Activated effector memory CD4-positive, alpha-beta T cell treated with anti-CD3 and anti-CD28 coated beads, Interleukin-2, amount 50 U/mL, for 16 hours (primary cell): Measurements from ENCODE around the gene CTIF.
A peak's percentile ranks its signal among the peaks of the same experiment; 100 is the strongest.

Source experiments
- DNase-seq: peaks from one replicate; pipeline ENCODE4 v3.0.0-alpha.2; 2020

The CTIF gene

DNA sequence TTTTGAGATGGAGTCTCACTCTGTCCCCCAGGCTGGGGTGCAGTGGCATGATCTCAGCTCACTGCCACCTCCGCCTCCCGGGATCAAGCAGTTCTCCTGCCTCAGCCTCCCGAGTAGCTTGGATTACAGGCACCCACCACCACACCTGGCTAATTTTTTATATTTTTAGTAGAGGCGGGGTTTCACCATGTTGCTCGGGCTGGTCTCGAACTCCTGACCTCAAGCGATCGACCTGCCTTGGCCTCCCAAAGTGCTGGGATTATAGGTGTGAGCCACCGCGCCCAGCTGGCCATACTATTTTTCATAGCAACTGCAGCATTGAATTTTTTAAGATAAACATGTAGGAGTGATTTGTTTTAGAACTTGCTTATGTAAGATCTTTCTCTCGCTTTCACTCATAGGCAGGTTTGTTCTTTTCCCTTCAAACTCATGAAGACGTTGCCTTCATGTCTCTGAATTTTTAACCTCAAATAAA lies 273.2 kb downstream of the CTIF start:
- DNase-seq = peak; percentile 44

DNA sequence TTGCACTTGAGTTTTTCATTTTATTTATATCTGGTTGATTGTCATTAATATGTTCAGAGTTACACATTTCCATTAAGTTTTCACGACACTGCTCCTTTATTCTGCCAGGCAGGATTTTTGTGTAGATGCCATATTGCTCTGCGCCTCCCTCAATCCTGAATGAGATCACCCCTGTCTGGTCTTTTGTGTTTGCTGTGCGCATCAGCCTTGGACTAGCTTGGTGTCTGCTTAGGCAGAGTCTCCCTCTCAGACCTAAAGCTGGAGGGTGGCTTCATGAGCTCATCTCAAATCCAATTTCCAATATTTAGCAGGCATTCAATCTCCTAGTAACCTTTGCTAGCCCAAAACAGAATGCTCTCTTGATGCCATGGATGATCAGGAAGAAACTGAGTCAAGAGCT lies 274.5 kb downstream of the CTIF start:
- DNase-seq = peak; percentile 39

DNA sequence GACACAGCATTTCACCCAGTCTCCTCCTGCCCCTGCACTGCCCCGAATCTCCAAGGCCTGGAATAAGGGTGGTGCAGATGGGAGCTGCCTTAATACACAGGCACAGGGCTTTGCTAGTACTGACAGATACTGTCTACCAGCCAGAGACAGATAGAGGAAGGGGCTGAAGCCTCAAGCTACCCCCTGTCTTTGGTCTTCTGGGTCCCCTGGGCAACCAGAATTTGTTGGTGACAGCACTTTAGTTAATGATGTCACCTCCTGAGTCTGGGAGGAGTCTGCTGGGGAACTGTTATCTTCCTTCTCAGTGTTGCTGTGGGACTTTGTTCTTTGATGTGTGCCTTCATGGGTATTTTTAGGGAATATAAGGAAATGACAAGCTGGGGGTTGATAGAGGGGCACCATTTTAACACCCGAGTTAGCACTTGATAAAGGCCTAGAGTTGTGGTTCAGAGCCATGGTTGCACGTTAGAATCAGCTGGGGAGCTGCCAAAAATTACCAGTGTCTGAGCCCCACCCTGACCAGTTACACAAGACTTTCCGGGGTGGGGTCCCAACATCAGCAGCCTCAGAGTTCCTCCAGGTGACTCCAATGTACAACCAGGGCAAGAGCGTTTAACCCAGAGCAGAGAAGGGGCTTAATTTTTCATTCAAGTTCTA lies 275.1 kb downstream of the CTIF start:
- peak; percentile 75 for DNase-seq

DNA sequence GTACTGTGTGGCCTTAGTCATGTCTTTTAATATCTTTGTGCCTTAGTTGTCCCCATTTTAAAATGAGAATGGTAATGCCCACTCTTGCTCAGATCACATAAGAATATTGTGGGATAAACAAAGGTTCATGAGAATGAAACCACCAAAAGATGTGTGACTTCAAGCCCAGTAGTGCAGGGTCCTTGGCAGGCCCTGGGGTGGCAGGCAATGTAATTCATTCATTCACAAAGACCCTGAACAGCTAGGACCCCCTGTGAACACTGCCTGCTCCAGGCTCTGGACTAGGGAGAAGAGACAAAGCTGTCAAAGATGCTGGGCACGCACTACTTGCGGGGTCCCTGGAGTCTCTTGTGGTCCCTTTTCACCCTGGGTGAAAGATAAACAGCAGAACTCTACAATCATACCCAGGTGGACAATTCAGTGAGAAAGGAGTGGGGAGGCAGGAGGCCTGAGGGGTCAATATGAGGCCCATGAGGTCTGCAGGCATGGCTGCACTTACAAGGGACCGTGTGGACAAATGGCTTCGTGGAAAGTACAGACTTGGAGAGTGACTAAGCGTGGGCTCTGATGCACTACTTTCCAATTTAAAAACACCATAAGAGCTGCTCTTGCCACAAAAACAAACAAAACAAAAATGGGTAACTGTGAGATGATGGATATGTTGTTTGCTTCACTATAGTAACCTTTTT lies 275.8 kb downstream of the CTIF start:
- peak; percentile 63 for DNase-seq

DNA sequence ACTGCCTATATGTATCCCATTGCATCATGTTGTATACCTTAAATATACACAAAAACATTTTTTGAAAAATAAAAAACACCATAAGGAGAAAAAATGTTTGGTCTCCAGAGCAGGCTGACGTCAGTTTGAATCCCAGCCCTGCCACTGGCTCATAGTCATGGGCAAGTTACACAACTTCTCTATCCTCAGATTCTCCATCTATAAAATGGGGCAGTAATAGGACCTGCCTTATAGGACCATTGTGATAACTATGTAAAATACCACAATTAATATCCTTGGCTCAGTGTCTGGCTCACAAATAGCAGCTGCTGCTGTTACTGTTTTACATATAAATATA lies 276.3 kb downstream of the CTIF start:
- peak; percentile 60 for DNase-seq

DNA sequence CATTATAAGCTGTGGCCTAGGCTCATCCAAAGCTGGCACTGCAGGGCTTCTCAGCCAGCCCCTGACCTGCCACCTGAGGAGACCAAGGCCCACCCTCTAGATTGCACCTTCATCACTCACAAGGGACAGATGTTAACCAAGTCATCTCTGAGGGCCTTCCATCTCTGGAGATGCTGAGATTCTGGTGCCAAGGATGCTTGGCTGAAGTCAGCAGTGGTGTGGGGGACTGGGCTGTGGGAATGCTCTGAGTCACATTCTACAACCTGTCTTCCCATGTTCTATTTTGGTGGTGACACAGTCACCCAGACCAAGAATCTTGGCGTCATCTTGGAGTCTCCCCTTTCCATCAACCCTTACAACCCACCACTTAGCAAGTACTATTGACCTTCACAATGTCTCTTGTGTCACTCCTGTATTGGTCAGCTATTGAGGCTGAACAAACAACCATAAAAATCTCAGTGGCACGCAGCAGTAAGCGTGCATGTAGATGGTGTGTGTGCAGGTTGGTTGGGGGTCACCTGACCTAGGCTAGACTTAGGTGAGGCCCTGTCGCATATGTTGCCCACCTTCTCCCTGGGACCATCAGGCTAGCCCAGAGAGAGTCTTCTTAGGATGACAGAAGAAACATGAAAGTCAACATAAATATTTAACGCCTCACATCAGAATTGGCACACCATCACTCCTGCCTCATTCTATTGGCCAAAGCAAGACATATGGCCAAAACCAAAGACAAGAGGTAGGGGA lies 276.9 kb downstream of the CTIF start:
- DNase-seq = peak; percentile 63

DNA sequence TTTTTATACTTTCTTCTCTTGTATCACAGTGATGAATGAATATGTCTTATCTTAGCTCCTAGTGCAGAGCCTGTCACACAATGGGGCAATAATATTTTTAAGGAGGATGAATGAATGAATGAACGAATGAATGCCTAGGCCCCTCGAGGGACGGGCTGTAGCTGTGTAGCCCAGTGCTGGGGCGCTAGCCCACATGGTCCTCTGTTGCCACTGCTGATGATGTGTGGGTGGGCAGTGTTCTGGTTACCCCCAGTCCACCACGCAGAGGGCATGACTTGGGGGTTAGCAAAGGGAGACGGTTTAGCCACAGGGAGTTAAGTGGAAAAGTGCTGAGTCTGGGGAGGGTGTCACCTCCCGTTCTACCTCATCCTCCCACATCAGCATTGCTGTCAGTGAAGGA lies 277.7 kb downstream of the CTIF start:
- peak; percentile 56 for DNase-seq

DNA sequence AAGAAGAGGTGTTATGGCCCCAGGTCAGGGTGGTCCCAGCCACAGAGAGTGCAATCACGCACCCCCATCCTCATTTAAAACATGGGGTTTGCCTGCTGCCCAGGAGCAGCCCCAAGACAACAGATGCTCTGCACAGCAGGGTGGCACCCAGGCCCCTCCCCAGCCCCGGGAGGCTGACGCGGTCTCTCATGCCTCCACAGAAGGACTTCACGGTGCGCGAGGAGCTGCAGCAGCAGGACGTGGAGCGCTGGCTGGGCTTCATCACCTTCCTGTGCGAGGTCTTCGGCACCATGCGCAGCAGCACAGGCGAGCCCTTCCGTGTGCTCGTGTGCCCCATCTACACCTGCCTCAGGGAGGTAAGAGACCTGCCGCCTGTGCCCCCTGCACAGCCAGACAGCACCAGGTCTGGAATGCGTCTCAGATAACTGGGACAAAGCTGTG lies 278.2 kb downstream of the CTIF start:
- peak; percentile 61 for DNase-seq

DNA sequence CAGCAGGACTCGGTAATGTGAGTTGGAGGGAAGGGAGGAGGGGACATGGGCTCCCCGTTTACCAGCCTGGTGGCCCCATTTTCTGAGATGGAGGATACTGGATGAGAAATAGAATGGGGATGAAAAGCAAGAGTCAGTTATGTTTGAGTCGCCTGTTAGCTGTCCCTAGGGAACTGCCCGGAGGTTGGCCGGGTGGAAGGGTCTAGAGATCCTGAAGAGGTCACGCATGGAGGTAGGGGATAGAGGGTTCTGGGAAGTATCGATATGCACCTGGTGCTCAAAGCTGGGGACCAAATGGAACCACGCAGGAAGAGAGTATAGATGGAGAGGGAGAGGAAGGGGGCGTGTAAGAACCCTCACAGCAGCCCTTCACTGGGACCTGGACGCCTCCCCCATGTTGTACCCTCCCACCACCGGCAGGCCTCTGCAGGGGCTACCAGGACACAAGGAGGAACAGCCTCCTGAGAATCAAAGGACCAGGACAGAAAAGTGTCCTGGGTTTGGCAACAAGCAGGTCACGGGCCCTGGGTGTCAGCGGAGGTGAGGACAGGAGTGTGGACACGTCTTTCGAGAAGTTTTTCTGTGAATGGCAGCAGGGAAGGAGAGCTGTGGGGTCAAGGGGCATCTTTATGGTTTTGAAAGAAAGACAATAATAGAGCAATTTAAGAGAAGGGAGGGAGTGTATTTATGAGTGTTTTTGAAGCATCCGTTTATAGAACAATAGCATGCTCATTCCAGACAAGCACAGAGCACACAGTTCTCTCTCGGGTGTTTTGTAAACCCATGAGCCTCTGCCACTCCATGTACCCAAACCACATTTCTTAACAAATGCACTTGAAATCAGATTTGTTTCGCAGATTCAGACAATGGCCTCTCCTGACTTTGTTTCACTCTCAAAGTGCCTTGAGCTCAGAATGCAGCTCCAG lies 279.8 kb downstream of the CTIF start:
- peak; percentile 55 for DNase-seq

DNA sequence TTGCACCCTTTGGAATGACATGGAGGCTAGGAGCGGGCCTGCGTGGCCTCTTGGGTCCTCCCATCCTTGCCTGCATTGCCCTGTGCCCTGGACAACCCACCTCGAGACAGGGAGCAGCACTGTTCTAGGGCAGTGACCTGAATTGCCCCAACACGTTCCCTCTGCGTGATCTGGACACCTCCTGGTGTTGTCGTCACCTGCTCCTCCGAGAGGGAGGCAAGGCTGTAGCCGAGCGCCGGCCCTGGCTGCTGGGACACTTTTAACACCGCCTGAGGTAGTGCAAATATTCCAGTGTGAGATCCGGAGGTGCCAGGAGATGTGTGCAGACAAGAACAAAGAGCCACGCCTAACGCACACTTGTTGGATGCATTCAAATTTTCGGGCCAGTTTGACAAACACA lies 280.4 kb downstream of the CTIF start:
- no peak for DNase-seq

DNA sequence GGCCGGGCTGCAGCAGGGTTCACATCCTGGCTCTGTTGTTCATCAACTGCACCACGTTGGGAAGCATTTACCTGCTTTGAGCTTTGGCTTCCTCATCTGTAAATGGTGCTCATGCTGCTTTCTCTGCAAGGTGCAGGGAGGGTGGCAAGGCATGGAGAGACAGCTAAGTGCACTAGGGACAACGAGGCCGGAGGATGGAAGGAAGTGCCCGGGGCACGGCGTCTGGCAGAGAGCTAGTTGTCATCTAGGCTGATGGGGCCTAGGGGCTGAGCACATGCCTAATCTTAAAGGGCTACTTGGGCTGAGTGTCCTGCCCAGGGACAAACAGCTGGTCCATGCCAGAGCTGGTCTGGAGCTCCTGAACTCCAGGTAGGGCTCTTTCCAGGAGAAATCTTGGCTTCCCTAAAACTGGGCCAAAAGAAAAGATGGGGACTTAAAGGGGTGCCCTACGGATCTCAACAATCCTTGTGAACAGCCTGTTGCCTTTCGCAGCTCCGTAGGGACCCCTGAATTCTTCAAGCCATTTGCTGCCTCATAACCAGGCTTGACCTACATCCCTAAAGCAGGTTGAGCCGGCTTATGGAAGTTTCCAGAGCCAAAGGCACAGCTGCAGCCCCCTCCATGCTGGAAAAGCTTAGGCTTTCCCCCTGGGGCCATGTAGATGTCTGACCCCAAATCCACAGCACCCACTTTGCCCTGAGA lies 281.1 kb downstream of the CTIF start:
- DNase-seq = peak; percentile 36

DNA sequence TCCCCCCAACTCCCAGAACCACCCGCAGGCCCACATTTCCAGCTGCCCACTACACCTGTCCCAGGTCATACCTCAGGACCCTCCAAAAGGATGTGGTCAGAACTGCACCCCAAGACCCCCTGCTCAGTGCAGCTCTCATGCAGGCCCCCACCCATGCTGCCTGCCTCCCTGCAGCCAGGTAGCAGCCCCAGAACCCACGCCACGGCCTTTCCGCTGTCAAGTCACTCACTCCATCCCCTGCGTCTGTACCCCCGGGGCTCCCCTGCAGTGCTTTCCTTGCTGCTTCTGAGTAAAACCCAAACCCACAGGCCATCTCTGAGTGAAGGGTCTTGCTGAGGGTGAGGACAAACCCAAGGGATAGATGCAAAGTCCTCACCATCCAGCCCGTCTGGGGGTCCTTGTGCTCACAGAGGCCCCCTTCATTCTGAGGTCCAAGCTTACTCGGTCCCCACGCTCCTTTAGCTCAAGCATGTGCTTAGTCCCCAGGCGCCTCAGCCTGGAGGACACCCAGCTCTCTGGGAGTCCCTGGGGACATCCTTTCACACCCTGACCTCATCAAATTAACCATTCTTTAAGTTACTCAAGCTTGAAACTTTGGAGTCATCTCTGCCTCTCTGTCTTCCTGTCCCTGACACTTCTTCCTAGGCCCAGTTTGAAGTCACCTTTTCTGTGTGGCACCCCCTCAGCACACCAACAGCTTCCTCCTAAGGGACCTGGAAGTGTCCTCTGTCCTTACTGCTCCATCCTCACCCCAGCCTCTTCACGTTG lies 281.8 kb downstream of the CTIF start:
- DNase-seq = peak; percentile 45

DNA sequence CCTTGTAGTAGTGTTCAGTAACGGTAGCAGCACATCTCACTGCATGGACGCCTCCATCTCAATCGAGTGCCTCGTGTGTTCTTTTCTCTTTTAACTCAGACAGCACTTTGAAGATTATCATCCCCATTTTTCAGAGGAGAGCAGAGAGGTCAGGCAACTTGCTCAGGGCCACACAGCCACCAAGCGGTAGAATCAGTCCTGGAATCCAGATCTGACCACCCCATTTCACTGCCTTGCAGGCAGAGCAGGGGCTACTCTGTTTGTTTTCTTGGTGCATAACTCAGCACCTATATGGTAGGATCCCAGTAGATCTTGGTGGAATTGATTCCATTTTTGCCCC lies 282.4 kb downstream of the CTIF start:
- DNase-seq = peak; percentile 33

DNA sequence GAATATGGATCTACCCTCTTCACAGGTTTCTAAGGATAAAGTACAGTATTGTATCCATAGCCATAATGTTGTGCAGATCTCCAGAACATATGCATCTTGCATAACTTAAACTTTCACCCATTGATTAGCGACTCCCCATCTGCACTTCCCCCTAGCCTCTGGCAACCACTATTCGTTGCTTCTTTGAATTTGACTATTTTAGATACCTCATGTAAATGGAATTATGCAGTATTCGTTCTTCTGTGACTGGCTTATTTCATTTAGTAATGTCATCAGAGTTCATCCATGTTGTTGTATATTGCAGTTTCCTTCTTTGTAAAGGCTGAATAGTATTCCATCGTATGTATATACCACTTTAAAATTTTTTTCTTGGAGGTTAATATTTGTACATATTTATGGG lies 283.0 kb downstream of the CTIF start:
- no peak for DNase-seq

DNA sequence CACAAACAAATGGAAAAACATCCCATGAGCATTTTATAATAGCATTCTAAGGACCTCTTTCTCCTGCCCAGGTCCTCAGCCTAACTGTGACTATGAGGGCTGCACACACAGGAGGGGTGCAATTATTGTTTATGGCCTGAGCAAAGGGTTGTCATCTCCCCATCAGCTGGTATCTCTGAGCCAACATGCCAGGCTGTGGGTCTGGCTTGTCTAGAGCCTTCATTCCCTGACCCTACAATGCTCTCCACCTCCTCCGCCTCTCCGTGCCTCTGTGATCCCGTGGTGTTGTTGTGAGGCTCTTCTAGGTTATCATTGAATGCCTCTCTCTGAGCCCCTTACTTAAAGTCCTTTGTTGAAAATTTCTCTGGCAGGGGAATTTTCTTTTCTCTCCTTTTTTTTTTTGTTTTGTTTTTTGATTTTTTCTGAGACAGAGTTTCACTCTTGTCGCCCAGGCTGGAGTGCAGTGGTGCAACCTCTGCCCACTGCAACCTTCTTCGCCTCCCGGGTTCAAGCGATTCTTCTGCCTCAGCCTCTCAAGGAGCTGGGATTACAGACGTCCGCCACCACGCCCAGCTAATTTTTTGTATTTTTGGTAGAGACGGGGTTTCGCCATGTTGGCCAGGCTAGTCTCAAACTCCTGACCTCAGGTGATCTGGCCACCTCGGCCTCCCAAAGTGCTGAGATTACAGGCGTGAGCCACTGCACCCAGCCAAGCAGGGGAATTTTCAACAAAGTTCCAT lies 285.6 kb downstream of the CTIF start:
- no peak for DNase-seq

DNA sequence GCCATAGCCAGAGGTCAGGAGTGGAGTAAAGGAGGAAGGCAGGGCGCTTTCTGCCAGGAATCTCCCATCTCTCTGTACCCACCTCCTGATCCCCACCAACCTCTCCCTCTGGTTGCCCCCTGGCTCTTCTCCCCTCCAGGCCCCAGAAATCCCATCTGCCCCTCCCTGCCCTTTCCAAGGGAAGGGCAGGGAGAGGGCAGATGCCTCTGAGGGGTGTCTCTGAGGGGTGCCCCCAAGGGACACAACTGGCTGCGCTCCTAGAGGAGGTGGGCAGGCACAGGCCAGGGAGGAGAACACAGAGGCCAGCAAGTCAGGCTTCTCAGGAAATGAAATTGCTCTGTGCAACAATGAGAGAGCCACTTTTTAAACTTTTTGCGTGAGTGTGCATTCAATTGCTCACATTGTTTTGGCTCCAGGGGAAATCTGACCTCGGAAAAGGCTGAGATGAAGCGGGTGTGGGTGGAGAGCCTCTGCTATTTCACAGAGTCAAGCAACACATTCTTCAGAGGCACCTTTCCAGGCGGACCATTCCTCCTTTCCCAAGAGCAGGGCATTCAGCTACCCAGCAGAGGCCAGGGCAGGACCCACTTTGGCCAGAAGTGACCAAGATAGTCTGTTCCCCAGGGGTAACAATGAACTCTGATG lies 286.4 kb downstream of the CTIF start:
- DNase-seq = no peak

DNA sequence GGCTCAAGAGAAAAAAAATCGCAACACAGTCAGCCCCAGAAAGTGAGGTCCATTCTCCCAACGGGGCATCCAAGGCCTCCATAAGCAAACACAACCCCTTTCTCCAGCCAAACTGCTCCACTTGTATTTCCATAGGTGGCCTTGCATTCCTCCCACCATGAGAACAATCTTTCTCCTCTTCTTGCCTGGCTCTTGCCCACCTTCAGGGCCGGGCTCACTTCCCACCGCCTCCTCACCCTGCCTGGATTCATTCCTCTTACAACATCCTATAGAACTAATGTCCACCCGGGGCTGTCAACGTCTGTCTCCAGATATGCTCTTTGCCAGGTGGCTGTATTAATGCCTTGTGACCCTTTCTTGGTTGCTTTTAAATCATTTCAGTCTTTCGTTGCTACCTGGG lies 287.4 kb downstream of the CTIF start:
- no peak for DNase-seq

DNA sequence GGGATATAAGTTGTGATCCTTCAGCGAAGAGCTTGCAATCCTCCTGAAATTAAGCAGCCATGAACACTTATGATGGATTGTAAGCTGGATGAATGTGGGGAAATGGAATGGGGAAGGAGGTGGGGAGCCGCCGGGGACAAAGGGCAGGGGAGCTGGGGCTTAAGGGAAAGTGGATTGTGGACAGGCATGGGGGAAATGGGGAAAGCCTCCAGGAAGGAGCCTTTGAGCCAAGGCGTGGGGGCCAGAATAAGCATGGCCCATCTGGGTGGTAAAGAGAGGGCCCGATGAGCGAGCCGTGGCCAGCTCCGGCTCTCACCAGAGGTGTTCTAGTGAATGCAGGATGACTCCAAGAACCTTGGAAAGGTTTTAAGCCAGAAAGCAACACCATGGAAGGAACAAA lies 288.0 kb downstream of the CTIF start:
- DNase-seq = no peak

DNA sequence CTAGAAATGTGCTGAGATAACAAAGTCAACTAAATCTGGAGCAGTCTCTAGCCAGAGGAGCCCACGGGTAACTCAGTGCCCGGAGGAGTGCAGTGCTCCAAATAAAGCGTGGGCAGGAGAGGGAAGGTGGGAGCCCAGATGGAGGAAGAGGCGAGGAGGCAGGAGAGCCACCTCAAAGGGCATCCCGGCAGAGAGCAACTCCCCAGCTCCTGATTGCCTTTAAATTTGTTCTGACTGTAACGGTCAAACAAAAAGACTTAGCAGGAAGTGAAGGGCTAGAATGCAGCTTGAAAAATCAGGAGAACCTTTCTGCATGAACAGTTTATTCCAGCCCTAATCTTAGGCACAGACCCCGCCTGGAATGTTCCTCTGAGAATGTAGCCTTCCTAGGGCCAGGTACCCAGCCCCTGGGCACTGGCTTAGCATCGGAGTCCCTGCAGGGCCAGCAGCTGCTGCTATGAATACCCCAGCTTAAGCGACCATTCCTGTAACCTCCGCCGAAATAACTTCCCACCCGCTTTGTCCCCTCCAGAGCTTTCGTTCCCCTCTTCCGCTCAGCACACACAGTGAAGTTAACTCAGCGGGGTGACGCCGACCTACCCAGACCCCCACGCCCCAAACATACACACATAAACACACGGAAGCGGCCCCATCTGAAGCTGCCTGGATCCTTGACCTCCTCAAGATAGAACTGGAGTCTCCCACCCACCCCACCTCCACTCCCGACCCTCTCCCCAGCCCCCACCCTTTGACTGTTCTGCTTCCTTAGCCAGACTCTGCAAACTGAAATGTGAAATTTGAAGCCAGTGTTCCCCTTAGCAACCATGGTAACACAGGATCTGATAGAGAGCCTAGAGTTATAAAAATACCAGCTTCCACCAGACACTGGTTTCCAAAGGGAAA lies 288.7 kb downstream of the CTIF start:
- no peak for DNase-seq
